Stomach (tissue), 4 donors: ENCODE data around the gene ANK2.

Source experiments
- CTCF ChIP-seq, 7 experiments: fragments of 450-650 bp in 4 of 7; fragments of 200-600 bp in 3 of 7; sonication (generic) in 3 of 7; IDR thresholded peaks; one replicate each; pipeline ENCODE4 v1.5.1; 2016 to 2019; ENCODE audit warnings: antibody characterized with exemption in 7 of 7, control low read depth in 2 of 7, mild to moderate bottlenecking in 1 of 7
- EP300 ChIP-seq: sonication (generic); formaldehyde crosslinking; IDR thresholded peaks from one replicate; pipeline ENCODE4 v1.6.1; 2017; ENCODE audit warnings: antibody characterized with exemption
- POLR2A ChIP-seq, 4 donors: fragments of 450-650 bp; IDR thresholded peaks; one replicate each; pipeline ENCODE4 v1.6.1; 2016; ENCODE audit warnings: antibody characterized with exemption in 4 of 4, control low read depth in 2 of 4, mild to moderate bottlenecking in 1 of 4, moderate library complexity in 1 of 4
- POLR2AphosphoS5 ChIP-seq, 3 donors: sonication (generic); formaldehyde crosslinking; IDR thresholded peaks; one replicate each; pipeline ENCODE4 v1.6.1; 2016; ENCODE audit warnings: antibody characterized with exemption in 3 of 3

GRCh38 chr4:113056318-113056717 lies 6.9 kb downstream of the ANK2 start:
- TF ChIP-seq POLR2A (IDR thresholded peaks at IDR 0.05) (no peak), POLR2AphosphoS5 (IDR thresholded peaks at IDR 0.05) (no peak), CTCF (IDR thresholded peaks at IDR 0.05) (no peak), EP300 (no peak)
